Measurements from ENCODE around the gene TMEM11.
"Not testable (repeated sequence)": the region's sequence is repeated elsewhere in the genome, so short reads cannot be mapped to it uniquely, and the experiment has no call there.

TMEM11 gene

GRCh38 chr17:21242026-21242697 lies 28.2 kb upstream of the TMEM11 start:
- DNase-seq: no peak

GRCh38 chr17:21241564-21241963 lies 27.6 kb upstream of the TMEM11 start:
- DNase-seq: no peak

GRCh38 chr17:21240369-21241055 lies 26.6 kb upstream of the TMEM11 start:
- no peak for DNase-seq

GRCh38 chr17:21239680-21240368 lies 25.9 kb upstream of the TMEM11 start:
- DNase-seq: no peak

- no peak for DNase-seq
Measured at GRCh38 chr17:21235921-21236320, 22.0 kb upstream of the TMEM11 start.

GRCh38 chr17:21233581-21234347 lies 19.8 kb upstream of the TMEM11 start:
- no peak for DNase-seq

- no peak for DNase-seq
Measured at GRCh38 chr17:21232033-21232749, 18.2 kb upstream of the TMEM11 start.

- no peak for DNase-seq
Measured at GRCh38 chr17:21231533-21231932, 17.6 kb upstream of the TMEM11 start.

GRCh38 chr17:21228845-21229244 lies 14.9 kb upstream of the TMEM11 start:
- DNase-seq: no peak

GRCh38 chr17:21228111-21228510 lies 14.2 kb upstream of the TMEM11 start:
- no peak for DNase-seq

GRCh38 chr17:21227277-21227676 lies 13.3 kb upstream of the TMEM11 start:
- not testable (repeated sequence) for DNase-seq

GRCh38 chr17:21223086-21223485 lies 9.1 kb upstream of the TMEM11 start:
- no peak for DNase-seq

GRCh38 chr17:21218831-21219380 lies 4.9 kb upstream of the TMEM11 start:
- no peak for DNase-seq

- DNase-seq: no peak
Measured at GRCh38 chr17:21218101-21218500, 4.1 kb upstream of the TMEM11 start.

GRCh38 chr17:21217346-21217745 lies 3.4 kb upstream of the TMEM11 start:
- no peak for DNase-seq

GRCh38 chr17:21215935-21216334 lies 2.0 kb upstream of the TMEM11 start:
- DNase-seq: no peak

- no peak for DNase-seq
Measured at GRCh38 chr17:21214777-21215541, 998 bp upstream of the TMEM11 start.

GRCh38 chr17:21213638-21214014 lies 335 bp downstream of the TMEM11 start:
- DNase-seq: peak; percentile 33

GRCh38 chr17:21212826-21213637 lies 929 bp downstream of the TMEM11 start:
- no peak for DNase-seq

GRCh38 chr17:21211825-21212479 lies 2.0 kb downstream of the TMEM11 start:
- DNase-seq: no peak
